ENCODE data around the gene CEP112.

DNA sequence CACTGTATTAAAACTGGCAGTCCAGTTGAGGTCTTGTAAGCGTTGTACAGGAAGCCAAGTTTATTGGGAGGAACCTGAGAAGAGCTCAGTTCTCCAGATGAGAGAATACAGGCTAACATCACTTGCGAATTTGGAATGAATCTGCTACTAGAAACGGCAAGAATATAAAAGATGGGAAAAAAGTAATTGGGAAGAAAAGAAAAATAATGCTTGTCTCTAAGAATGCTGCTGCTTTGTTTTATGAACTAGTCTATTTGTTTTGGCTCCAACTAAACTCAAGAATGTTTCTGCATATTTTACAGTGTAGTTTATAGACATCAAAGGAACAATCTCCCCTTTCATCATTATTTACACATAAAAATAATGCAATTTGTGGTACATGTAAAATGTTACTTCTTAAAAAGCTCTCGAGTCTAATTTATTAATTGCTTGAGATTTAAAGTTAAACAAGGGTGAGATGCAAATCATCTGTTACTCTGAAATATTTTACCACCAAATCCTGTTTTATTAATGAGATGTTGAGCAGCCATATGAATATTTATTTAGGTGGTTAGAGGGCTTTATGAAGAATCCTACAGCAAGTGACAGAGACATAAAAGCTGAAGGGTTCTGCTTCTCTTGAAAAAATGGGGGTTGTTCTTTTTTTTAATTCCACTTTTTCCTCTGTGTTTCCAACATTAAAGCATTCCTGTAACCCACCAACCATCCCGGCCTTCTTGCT is 468.3 kb downstream of the CEP112 start:
- TF ChIP-seq, protein P1, sequence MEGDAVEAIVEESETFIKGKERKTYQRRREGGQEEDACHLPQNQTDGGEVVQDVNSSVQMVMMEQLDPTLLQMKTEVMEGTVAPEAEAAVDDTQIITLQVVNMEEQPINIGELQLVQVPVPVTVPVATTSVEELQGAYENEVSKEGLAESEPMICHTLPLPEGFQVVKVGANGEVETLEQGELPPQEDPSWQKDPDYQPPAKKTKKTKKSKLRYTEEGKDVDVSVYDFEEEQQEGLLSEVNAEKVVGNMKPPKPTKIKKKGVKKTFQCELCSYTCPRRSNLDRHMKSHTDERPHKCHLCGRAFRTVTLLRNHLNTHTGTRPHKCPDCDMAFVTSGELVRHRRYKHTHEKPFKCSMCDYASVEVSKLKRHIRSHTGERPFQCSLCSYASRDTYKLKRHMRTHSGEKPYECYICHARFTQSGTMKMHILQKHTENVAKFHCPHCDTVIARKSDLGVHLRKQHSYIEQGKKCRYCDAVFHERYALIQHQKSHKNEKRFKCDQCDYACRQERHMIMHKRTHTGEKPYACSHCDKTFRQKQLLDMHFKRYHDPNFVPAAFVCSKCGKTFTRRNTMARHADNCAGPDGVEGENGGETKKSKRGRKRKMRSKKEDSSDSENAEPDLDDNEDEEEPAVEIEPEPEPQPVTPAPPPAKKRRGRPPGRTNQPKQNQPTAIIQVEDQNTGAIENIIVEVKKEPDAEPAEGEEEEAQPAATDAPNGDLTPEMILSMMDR (IDR thresholded peaks at IDR 0.05), result no peak
- TF ChIP-seq POLR2A (IDR thresholded peaks at IDR 0.05), result no peak

Data from testis (tissue), 2 donors.